Ishikawa (cell line): ENCODE measurements around the gene ANAPC2.

Experiments used
- CEBPB ChIP-seq: IDR thresholded peaks from 2 replicates; pipeline ENCODE4 v1.6.1; 2012
- CREB1 ChIP-seq: IDR thresholded peaks from 2 replicates; pipeline ENCODE4 v1.6.1; 2012; ENCODE audit warnings: low read depth
- EGR1 ChIP-seq: IDR thresholded peaks from 2 replicates; pipeline ENCODE4 v1.6.1; 2012
- EP300 ChIP-seq: IDR thresholded peaks from 2 replicates; pipeline ENCODE4 v1.6.1; 2012; ENCODE audit warnings: borderline replicate concordance
- FOXM1 ChIP-seq: IDR thresholded peaks from 2 replicates; pipeline ENCODE4 v1.6.1; 2012; ENCODE audit warnings: low read depth, borderline replicate concordance
- NFIC ChIP-seq: IDR thresholded peaks from 2 replicates; pipeline ENCODE4 v1.6.1; 2012
- RAD21 ChIP-seq: IDR thresholded peaks from 2 replicates; pipeline ENCODE4 v1.6.1; 2012; ENCODE audit warnings: low read depth
- TAF1 ChIP-seq: IDR thresholded peaks from 2 replicates; pipeline ENCODE4 v1.6.1; 2012; ENCODE audit warnings: low read depth, mild to moderate bottlenecking
- TCF12 ChIP-seq: IDR thresholded peaks from 2 replicates; pipeline ENCODE4 v1.6.1; 2012; ENCODE audit warnings: low read depth
- TEAD4 ChIP-seq: IDR thresholded peaks from 2 replicates; pipeline ENCODE4 v1.6.1; 2012
- YY1 ChIP-seq: IDR thresholded peaks from 2 replicates; pipeline ENCODE4 v1.6.1; 2012; ENCODE audit warnings: low read depth
- ZBTB7A ChIP-seq: IDR thresholded peaks from 2 replicates; pipeline ENCODE4 v1.6.1; 2012; ENCODE audit warnings: low read depth
- TF ChIP-seq, protein P1 (sequence below): IDR thresholded peaks from 2 replicates; pipeline ENCODE4 v1.6.1; 2012
- TF ChIP-seq, protein P2 (sequence below): IDR thresholded peaks from 2 replicates; pipeline ENCODE4 v1.6.1; 2012; ENCODE audit warnings: low read depth, mild to moderate bottlenecking
- TF ChIP-seq, protein P3 (sequence below): IDR thresholded peaks from 2 replicates; pipeline ENCODE4 v1.6.1; 2012

ANAPC2 gene

GRCh38 chr9:137201205-137201868 lies 13.0 kb upstream of the ANAPC2 start:
- TF ChIP-seq TCF12 (no peak), ZBTB7A (no peak), FOXM1 (no peak), TEAD4 (no peak), TAF1 (no peak), EP300 (no peak), RAD21 (no peak), NFIC (no peak), EGR1 (no peak), CREB1 (no peak), YY1 (no peak)
- TF ChIP-seq, protein P1, sequence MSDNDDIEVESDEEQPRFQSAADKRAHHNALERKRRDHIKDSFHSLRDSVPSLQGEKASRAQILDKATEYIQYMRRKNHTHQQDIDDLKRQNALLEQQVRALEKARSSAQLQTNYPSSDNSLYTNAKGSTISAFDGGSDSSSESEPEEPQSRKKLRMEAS: no peak
- TF ChIP-seq, protein P2, sequence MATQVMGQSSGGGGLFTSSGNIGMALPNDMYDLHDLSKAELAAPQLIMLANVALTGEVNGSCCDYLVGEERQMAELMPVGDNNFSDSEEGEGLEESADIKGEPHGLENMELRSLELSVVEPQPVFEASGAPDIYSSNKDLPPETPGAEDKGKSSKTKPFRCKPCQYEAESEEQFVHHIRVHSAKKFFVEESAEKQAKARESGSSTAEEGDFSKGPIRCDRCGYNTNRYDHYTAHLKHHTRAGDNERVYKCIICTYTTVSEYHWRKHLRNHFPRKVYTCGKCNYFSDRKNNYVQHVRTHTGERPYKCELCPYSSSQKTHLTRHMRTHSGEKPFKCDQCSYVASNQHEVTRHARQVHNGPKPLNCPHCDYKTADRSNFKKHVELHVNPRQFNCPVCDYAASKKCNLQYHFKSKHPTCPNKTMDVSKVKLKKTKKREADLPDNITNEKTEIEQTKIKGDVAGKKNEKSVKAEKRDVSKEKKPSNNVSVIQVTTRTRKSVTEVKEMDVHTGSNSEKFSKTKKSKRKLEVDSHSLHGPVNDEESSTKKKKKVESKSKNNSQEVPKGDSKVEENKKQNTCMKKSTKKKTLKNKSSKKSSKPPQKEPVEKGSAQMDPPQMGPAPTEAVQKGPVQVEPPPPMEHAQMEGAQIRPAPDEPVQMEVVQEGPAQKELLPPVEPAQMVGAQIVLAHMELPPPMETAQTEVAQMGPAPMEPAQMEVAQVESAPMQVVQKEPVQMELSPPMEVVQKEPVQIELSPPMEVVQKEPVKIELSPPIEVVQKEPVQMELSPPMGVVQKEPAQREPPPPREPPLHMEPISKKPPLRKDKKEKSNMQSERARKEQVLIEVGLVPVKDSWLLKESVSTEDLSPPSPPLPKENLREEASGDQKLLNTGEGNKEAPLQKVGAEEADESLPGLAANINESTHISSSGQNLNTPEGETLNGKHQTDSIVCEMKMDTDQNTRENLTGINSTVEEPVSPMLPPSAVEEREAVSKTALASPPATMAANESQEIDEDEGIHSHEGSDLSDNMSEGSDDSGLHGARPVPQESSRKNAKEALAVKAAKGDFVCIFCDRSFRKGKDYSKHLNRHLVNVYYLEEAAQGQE: no peak

DNA sequence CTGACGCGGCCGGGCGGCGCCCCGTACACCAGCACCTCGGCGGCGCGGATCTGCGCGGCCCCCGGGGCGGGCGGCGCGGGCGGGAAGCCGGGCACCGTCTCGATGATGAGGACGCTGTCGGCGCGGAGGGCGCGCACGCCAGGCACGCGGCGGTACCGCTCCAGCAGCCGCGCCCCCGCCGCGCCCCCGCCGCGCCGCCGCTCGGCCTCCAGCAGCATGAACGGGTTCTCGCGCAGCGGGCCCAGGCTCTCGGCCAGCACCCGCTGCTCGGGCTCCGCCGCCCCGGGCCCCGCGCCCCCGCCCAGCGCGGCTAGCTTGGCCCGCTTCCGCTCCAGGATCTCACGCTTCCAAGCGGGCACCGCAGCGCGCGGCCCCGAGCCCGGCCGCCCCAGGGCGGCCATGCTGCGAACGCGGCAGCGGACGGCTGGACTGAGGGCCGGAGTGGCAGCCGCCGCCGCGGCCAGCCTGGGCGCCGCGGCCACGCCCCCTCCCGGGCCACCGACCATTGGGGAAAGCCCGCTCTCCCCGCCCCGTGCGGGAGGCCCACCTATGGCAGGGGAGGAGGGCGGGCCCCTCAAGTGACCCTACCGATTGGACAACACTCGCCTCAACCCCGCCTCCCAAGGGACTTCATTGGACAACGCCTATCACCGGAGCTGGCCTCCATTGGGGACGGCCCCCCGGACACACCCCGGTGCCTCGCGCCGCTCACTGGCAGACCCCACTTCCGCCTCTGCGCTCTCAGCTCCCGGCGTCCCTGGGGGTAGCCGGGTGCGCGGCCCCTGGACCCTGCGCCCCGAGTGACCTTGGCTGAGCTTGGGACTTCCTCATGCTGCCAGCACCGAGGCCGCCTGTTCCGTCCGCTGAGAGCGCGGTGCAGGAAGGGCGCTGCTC lies 12.2 kb upstream of the ANAPC2 start, which contains the start of gene TPRN:
Gene TPRN, minus strand, starts transcription at position 431 of the 894 bp plus-strand sequence. Its CDS starts 30 bp downstream, at position 401.
- TF ChIP-seq, protein P2: no peak
- no peak for TF ChIP-seq CREB1
- TF ChIP-seq, protein P1: peak; percentile 45
- TF ChIP-seq RAD21: no peak
- no peak for TF ChIP-seq FOXM1
- TF ChIP-seq TCF12: no peak
- no peak for TF ChIP-seq NFIC
- no peak for TF ChIP-seq TEAD4
- TF ChIP-seq, protein P3, sequence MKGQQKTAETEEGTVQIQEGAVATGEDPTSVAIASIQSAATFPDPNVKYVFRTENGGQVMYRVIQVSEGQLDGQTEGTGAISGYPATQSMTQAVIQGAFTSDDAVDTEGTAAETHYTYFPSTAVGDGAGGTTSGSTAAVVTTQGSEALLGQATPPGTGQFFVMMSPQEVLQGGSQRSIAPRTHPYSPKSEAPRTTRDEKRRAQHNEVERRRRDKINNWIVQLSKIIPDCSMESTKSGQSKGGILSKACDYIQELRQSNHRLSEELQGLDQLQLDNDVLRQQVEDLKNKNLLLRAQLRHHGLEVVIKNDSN: 0 out of 2 replicates have a peak, but pooled peaks have one; percentile 10
- 0 out of 2 replicates have a peak, but pooled peaks have one; percentile 10 for TF ChIP-seq EP300
- TF ChIP-seq YY1: 0 out of 2 replicates have a peak, but pooled peaks have one; percentile 38
- TF ChIP-seq ZBTB7A: peak; percentile 96
- peak; percentile 79; the same call in 1 of the 2 replicates for TF ChIP-seq TAF1
- TF ChIP-seq EGR1: no peak
- no peak for TF ChIP-seq CEBPB

DNA sequence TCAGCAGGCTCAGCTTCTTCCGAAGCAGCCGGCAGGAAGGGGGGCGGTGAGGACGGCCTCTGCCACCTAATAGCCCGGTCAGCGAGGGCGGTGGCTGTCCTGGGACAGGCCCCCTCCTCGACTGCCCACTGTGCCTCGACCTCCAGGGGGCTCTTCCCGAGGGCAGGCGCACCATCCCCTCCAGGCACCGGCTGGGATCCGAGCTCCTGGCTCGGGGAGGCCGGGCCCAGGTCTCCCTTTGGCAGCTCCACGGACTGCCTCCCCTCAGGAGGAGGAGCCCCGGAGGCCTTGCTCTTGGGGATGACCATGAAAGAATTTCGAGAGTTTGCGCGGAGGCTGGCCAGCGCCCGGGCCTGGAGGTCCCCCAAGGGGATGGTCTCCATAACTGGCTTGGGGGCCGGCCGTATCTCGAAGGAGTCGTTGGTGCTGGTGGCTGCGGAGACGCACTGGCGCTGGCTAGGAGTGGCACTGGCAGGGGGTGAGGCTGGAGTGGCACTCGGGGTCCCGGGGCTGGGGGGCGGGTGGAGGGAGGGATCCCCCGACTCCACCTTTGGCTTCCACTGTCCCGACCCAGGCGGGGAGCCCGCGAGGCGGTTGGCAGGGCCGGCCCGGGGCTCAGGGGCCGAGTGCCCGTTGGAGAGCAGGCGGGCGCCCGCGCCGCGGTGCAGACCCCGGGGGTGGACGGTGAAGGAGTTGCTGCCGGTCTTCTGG lies 11.2 kb upstream of the ANAPC2 start:
- TF ChIP-seq ZBTB7A: no peak

DNA sequence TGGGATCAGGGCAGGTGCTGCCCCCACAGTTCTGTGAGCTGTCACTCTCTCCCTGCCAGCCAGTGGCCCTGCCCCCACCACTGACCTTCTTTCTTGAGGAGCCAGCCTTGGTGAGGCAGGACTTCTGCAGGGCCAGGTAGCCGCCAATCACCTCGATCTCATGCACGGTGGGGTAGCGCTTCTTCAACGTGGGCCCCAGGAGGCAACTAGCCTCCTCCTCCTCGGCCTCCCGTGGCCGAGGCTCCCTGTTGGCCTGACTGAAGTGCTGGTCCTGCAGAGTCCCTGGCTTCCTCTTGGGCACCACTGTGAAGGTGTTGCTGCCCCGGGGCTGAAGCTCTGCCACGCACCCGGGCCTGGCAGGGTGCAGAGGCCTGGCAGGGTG lies 10.5 kb upstream of the ANAPC2 start:
- TF ChIP-seq CEBPB: no peak
- TF ChIP-seq TCF12: no peak
- no peak for TF ChIP-seq TAF1

DNA sequence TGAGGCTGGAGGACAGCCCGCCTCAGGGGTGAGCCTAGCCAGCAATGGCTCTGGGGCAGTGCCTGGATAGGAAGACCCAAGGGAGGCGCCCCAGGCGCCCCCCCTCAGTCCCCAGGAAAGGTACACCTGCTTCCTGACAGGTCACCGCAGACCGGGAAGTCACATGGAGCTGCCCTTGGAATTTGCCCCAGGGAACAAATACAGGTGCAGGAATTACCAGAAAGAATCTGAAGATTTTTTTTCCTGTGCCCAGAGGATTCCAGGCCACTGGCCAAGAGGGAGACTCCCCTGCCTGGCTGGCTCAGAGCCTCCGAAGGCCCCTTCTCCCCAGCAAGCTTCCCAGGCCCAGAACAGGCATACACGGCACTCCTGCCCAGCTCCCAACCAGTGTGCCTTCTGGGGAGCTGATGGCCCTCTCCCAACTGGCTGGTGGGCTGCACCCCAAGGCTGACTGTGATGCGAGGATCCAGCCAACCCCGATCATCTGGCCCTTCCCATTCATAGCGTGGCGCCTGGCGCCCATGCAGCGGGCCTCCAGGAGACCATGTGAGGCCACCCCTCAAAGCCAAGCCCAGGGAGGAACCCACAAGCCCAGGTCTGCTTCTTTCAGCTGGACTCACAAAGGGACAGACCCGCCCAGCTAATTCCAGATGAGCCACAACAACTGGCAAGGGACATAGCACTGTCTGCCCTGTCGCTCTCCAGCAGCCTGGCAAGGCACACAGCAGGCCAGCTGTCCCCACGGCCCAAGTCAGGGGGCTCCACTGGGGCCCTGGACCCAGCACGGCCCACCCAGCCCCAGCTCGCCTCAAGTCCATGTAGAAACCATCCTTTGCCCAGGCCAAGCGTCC lies 9.9 kb upstream of the ANAPC2 start:
- TF ChIP-seq TCF12 (peak; percentile 82), NFIC (peak; percentile 60), YY1 (no peak), TEAD4 (peak; percentile 79)
- TF ChIP-seq, protein P2: no peak
- TF ChIP-seq, protein P3: peak; percentile 83
- TF ChIP-seq, protein P1: 0 out of 2 replicates have a peak, but pooled peaks have one; percentile 17
